Right lobe of liver (tissue), 4 donors: Measurements from ENCODE around the gene C1orf87.
"Not testable (repeated sequence)": the region's sequence is repeated elsewhere in the genome, so short reads cannot be mapped to it uniquely, and the experiment has no call there.

Experiments
- POLR2A ChIP-seq: fragments of 450-650 bp; IDR thresholded peaks from one replicate; pipeline ENCODE4 v1.6.1; 2017; ENCODE audit warnings: antibody characterized with exemption, mild to moderate bottlenecking
- TF ChIP-seq, protein P1 (sequence below), 4 donors: fragments of 200-600 bp in 3 of 4; fragments of 450-650 bp in 1 of 4; IDR thresholded peaks; one replicate each; pipeline versions ENCODE4 v1.5.1 to v1.8.0; 2016 to 2022; ENCODE audit warnings: antibody characterized with exemption in 4 of 4, mild to moderate bottlenecking in 2 of 4
- donor health status: DM: no; HTN: no; CAD: no.
- donor health status: DM: no; HTN: no; CAD: no.
- donor health status: DM: no; HTN: yes; CAD: no.

DNA sequence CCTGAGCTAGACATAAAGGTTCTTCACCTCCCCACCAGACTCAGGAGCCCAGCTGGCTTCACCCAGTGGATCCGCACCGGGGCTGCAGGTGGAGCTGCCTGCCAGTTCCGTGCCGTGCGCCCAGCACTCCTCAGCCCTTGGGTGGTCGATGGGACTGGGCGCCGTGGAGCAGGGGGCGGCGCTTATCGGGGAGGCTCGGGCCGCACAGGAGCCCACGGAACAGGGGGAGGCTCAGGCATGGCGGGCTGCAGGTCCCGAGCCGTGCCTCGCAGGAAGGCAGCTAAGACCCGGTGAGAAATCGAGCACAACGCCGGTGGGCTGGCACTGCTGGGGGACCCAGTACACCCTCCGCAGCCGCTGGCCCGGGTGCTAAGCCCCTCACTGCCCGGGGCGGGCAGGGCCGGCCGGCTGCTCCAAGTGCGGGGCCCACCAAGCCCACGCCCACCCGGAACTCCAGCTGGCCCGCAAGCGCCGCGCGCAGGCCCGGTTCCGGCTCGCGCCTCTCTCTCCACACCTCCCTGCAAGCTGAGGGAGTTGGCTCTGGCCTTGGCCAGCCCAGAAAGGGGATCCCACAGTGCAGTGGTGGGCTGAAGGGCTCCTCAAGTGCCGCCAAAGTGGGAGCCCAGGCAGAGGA is 103.9 kb downstream of the C1orf87 start:
- TF ChIP-seq POLR2A = not testable (repeated sequence)
- TF ChIP-seq, protein P1, sequence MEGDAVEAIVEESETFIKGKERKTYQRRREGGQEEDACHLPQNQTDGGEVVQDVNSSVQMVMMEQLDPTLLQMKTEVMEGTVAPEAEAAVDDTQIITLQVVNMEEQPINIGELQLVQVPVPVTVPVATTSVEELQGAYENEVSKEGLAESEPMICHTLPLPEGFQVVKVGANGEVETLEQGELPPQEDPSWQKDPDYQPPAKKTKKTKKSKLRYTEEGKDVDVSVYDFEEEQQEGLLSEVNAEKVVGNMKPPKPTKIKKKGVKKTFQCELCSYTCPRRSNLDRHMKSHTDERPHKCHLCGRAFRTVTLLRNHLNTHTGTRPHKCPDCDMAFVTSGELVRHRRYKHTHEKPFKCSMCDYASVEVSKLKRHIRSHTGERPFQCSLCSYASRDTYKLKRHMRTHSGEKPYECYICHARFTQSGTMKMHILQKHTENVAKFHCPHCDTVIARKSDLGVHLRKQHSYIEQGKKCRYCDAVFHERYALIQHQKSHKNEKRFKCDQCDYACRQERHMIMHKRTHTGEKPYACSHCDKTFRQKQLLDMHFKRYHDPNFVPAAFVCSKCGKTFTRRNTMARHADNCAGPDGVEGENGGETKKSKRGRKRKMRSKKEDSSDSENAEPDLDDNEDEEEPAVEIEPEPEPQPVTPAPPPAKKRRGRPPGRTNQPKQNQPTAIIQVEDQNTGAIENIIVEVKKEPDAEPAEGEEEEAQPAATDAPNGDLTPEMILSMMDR (IDR thresholded peaks at IDR 0.05) = not testable (repeated sequence)
